IPS-11a (cell line): ENCODE results near the gene KMT2A.
"Not testable (repeated sequence)": the region's sequence is repeated elsewhere in the genome, so short reads cannot be mapped to it uniquely, and the experiment has no call there.

Source experiments
- H3K4me3 ChIP-seq: one replicate; pipeline ENCODE4 v1.5.1; 2013; ENCODE audit warnings: low read depth, low read length, control low read depth

KMT2A gene

GRCh38 chr11:118481238-118481637 is 44.9 kb downstream of the KMT2A start:
- not testable (repeated sequence) for H3K4me3 ChIP-seq

- no peak overlapping the region for H3K4me3 ChIP-seq
Observed at GRCh38 chr11:118484405-118484804, 48.1 kb downstream of the KMT2A start.

GRCh38 chr11:118485273-118485672 is 49.0 kb downstream of the KMT2A start:
- H3K4me3 ChIP-seq: no peak overlapping the region

GRCh38 chr11:118488480-118489109 is 52.3 kb downstream of the KMT2A start:
- no peak overlapping the region for H3K4me3 ChIP-seq

GRCh38 chr11:118491041-118491440 is 54.7 kb downstream of the KMT2A start:
- H3K4me3 ChIP-seq: no peak overlapping the region

- H3K4me3 ChIP-seq: no peak overlapping the region
Observed at GRCh38 chr11:118497831-118498230, 61.5 kb downstream of the KMT2A start.

- no peak overlapping the region for H3K4me3 ChIP-seq
Observed at GRCh38 chr11:118503216-118503615, 66.9 kb downstream of the KMT2A start.

GRCh38 chr11:118511601-118512000 is 75.3 kb downstream of the KMT2A start:
- no peak overlapping the region for H3K4me3 ChIP-seq

GRCh38 chr11:118514103-118514502 is 77.8 kb downstream of the KMT2A start:
- H3K4me3 ChIP-seq: no peak overlapping the region

- H3K4me3 ChIP-seq: no peak overlapping the region
Observed at GRCh38 chr11:118519549-118519948, 83.3 kb downstream of the KMT2A start.

- no peak overlapping the region for H3K4me3 ChIP-seq
Observed at GRCh38 chr11:118521892-118522311, 85.6 kb downstream of the KMT2A start.

GRCh38 chr11:118522571-118523072 is 86.3 kb downstream of the KMT2A start:
- no peak overlapping the region for H3K4me3 ChIP-seq

- H3K4me3 ChIP-seq: no peak overlapping the region
Observed at GRCh38 chr11:118524356-118524755, 88.1 kb downstream of the KMT2A start.

GRCh38 chr11:118524757-118525470 is 88.6 kb downstream of the KMT2A start:
- H3K4me3 ChIP-seq: no peak overlapping the region

- no peak overlapping the region for H3K4me3 ChIP-seq
Observed at GRCh38 chr11:118526688-118527087, 90.4 kb downstream of the KMT2A start.

GRCh38 chr11:118527109-118527508 is 90.8 kb downstream of the KMT2A start, which contains the start of gene TTC36:
Gene TTC36, plus strand, starts transcription at chr11:118527474. Its CDS starts 21 bp downstream, at chr11:118527495.
- no peak within 1 kb of the TSS for H3K4me3 ChIP-seq

GRCh38 chr11:118528511-118528910 is 92.2 kb downstream of the KMT2A start:
- no peak overlapping the region for H3K4me3 ChIP-seq

GRCh38 chr11:118529584-118530175 is 93.4 kb downstream of the KMT2A start:
- H3K4me3 ChIP-seq: peak overlapping the region; percentile 97

GRCh38 chr11:118530180-118530682 is 93.9 kb downstream of the KMT2A start:
- peak overlapping the region; percentile 97 for H3K4me3 ChIP-seq

- H3K4me3 ChIP-seq: peak within 1 kb of the TSS; percentile 97
Observed at GRCh38 chr11:118530683-118531596, 94.6 kb downstream of the KMT2A start, which contains the start of gene TMEM25. Gene TMEM25, plus strand, starts transcription at chr11:118531192. Its CDS starts 610 bp downstream, at chr11:118531802.
